Stimulated activated CD4-positive, alpha-beta T cell treated with anti-CD3 and anti-CD28 coated beads, Interleukin-12 subunit alpha, Interleukin-12 subunit beta, amount 100 ng/mL, for 4 hours (primary cell): Measurements from ENCODE around the gene RXRG.

Source experiments
- DNase-seq: peaks from one replicate; pipeline ENCODE4 v3.0.0-alpha.2; 2020

RXRG gene

DNA sequence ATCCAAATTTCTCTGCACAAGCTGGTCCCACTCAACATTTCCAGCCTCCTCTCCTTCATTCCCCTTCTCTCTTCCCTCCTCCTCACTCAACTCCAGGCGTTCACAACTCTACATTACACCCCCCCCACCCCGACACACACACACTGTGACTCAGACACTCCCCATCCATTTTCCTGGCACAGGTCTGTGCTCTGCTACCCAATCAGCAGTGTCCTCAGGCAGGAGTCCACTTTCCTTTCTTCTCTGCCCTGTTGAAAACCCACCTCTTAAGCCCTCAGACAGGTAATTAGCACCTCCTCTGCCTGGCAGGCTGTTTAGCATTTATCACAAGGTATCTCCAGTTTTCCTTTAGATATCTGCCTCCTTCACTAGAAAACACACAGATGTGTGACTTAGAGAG, 79.6 kb downstream of the RXRG start:
- DNase-seq, result no peak

DNA sequence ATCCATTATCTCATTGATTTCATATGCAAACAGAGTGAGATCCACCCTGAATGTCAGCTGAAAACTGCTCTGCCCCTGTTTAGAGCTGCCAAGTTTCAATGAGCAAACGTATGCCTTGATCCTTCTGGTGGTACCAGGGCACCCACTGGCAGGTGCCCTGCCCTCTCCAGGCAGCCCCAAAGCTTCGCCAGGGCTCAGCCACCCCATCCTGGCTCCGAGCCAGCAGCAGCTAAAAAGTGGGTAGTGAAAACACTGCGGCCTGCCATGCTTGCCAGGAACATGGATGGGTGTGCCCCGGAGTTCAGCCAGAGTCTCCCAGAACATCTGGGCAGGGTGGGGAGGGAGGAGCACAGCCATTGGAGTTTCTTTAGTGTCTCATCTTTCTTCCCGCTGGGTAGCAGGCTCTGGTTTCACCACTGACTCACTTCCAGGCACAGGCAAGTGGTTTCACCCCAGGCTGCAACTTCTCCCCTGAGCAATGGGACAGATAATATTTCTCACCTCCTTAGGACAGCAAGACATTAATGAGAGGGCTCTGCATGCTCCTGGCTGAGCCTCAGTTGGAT, 80.3 kb downstream of the RXRG start:
- DNase-seq, result no peak

DNA sequence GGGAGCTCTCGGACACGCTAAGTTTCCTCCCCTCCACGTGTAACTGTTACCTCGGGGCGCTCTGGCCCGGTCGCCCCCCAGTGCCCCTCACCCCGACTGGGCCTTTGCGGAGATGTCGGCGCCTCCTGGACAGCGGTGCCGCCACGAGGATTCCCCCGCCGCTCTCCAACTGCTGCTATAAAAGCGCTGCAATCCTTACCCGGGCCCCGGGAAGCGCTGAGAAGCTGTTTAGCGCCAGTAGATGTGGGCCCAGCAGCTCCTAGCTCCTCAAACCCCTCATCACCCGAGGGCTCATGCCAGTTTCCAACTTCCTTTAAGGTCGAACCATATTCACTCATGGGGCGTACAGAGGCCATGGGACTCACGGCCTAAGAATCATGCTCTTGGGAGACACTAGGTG, 88.0 kb downstream of the RXRG start:
- no peak for DNase-seq

DNA sequence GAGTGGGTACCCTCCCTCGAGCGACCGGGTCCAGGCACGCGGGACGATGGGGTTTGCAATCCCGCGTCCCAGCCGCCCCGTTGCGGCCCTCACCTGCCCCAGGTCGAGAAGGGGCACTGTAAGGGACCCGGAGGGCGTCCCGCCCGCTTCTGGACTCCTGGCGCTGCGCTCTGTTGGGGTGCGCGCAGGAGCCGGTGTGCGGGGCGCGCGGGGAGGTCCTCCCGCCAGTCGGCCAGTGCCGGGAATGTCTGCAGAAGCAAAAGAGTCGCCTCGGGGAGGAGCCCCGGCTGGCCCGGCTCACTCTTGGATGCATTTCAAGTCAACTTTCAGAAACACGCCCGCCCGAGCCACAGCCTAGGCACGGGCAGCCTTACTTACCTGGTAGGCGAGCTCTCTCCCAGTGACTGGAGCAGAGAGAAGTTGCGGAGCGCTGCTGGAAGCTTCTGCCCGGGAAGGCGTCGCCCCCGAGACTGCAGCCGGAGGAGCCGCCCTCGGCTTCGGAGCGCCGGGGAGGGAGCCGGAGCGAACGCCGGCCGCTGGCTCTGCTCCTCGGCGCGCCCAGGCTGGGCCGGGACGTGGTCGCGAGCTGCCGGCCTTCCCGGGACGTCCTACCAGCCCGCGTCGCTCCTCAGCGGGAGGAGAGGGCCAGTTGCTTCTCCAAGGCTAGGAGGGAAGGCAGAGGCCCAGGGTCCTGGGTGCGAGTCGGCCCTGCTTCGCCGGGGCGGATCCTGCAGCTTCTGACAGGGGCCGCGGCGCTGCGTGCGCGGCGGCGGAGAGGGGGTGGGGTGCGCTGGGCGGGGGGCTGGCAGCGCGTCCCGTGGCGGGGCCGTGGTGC, 88.7 kb downstream of the RXRG start, which contains the start of gene LMX1A:
TSS of gene LMX1A (minus strand) at position 739 of the 835 bp plus-strand sequence. CDS start 1,156 bp downstream, outside the sequence.
- DNase-seq, result no peak

DNA sequence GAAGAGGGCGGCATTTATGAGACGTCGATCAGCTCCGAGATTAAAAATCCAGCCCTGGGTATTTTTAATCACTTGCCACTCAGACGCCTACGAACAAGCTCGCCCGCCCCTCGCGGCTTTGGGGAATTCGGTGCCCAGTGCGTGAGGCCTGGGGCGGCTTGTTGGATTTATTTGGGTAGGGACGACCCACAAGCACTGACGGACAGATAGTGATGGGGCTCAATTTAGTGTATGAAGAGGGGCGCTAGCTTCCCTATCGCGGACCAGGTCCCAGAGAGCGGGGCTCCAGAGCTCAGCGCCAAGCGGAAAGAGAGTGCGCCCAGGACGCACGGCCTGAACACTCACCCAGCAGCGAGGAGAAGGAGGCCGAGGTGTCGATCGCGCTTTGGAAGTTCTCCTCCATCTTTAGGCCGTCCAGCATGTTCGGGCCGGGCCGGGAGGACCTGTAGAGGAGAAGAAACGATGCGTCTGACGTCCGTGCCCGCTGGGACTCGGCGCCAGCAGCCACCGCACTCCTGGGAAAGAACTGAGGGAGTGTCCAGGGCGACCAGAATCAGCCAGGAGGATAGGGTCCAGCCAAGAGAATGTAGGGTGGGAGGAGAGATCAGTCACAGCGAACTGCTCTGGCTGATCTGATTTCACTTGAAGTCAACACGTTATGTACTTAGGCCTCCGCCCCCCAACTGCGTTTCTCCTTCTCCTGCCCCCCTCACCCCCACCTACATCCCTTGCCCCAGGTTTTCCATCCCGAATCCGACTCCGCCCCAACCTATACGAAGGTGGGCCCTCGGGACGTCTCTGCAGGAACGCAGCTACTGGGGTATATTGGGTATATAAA, 89.6 kb downstream of the RXRG start:
- DNase-seq, result no peak

DNA sequence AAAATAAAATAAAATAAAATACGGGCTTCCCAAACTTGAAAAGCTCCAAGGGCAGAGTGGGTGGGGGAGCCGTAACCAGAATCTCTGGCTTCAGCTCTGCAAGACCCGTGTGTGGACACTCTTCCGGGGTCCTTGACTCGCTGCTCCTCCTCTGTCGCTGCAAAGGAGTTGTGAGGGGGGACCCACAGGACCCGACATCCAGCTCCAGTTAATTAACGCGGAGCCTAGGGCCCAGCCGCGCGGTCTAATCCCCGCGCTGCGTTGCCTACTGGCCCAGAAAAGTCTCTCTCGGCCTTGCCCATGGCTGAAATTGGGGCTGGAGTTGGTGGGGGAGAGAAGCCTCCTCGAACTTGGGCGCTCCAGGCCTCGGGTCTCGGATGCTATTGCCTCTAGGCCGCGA, 90.2 kb downstream of the RXRG start:
- DNase-seq, result no peak

DNA sequence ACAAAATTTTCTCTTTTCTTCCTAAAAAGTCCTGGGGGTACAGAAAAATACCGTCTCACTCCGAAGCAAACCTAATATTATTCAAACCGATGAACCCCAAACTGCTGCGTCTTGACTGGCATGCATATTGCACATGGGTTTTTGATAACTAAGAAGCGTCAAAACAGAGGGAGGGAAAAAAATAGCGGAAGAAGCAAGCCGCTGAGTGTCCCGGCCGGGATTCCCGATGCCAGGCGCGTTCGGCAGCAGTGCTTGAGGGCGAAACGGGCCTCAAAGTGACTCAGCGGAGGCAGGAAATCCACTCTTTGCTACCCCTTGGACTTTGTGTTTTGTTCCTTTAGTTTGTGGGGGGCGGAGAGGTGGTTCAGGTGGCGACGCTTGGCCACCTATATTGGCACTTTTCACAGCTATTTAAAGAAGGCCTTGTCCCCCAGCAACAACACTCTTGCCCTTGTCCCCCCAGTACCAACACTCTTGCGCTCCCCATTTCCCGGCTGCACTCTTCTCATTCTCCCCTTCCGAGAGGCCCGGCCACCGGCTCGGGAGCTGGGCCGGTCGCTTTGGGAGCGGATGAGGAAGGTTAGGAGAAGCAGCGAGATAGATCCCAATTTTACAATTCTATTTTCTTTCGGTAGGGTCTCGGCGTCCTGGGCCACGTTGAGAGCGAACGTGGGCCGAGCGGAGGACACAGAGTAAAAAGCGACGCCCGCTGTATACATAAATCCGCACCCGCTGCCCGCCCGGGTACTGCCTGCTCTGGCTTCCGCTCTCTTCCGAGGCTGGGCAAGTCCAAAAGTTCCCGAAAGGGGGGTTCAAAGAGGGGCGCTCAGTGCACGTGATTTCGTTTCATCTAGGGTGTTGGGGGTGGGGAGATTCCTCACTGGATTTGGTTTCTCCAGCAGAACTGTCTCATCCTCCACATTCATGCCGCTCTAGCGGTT, 90.9 kb downstream of the RXRG start:
- DNase-seq, result no peak

DNA sequence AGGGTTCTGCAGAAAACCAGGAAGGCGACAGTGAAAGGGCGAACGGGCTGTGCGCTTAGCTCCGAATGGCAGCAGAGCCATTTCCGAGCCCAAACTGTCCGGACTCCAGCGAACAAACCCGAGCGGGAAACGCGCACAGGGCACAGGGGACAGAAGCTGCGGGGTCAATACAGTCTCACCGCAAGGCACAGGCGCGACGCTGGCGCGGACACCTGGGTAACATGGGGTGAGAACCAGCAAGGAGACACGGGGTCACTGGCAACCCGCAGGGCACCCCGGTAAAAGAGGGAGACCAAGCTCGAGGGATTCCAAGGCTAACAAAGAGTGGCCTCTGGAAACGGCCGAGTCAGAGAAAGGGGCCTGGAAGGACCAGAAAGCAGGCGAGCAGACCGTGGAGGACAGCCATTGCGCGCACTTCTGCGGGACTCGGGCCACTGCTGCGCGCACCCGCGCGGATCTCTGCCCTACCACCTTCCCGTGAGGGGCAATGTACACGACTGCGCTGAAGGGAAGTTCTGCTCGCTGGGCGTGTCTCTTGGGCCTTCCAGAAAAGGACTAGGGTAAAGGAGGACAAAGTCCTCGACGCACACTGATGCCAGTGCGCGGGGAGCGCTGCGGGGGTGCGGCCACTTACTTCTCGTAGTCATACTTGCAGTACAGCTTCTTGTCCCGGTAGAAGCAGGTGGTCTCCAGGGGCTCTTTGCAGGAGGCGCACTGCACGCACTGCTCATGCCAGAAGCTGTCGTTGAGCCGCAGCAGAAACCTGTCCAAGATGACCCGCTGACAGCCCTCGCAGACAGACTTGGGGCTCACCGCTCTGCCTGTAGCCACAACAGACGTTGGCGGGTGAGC, 92.3 kb downstream of the RXRG start:
- no peak for DNase-seq

DNA sequence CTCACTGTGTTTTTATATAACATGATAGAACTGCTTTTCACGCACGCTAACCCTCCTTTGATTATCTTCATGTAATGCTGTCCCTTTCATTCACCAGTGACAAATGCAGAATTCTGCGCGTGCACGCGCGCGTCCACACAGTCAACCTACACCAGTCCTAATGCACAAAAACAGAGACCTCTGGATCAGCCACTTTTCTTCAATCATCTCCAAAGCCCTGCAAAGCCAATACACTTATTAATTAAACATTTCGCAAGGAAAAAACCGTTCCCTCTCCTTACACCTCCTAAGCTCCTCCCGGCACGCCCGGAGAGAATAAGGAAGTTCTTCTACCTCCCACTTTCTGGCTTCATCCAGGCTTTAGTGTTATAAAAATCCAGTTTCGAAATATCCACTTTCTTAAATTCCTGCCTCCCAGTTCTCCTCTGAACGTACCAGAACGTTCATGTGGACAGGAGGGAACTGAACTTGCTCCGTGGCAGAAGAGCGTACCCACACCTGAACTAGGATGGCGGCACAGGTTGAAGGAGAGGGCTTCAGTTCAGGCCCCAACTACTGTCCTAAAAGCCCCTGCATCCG, 93.0 kb downstream of the RXRG start:
- DNase-seq, result no peak
